ENCODE measurements around the gene PIGV.
"Not testable (repeated sequence)": the region's sequence is repeated elsewhere in the genome, so short reads cannot be mapped to it uniquely, and the experiment has no call there.

The PIGV gene

GRCh38 chr1:26797627-26798026 lies 9.9 kb downstream of the PIGV start:
- H3K27me3 ChIP-seq (ENCODE audit: low read depth, low read length): no peaks in the 10 kb centered on the region
- H3K9ac ChIP-seq (ENCODE audit: low read length): no peak overlapping the region
- no peaks in the 10 kb centered on the region for H3K4me1 ChIP-seq (ENCODE audit: low read length)
- H3K9me3 ChIP-seq (ENCODE audit: insufficient read depth, low read length): no peaks in the 10 kb centered on the region
- H4K20me1 ChIP-seq (ENCODE audit: insufficient read depth, low read length): no peaks in the 10 kb centered on the region
- no peak overlapping the region for H3K27ac ChIP-seq (ENCODE audit: low read length)
- H2AFZ ChIP-seq (ENCODE audit: low read depth, low read length): no peak overlapping the region
- H3K4me3 ChIP-seq (ENCODE audit: low read length): no peak overlapping the region
- H3K79me2 ChIP-seq (ENCODE audit: low read length): no peaks in the 10 kb centered on the region
- peaks cover 9% of the 10 kb centered on the region for H3K36me3 ChIP-seq (replicated peaks; ENCODE audit: low read depth, low read length)
- no peak overlapping the region for H3K4me2 ChIP-seq (ENCODE audit: low read length)
- TF ChIP-seq CTCF (IDR thresholded peaks at IDR 0.05; ENCODE audit: low read depth, low read length) (no peak), EZH2phosphoT487 (IDR thresholded peaks at IDR 0.05; ENCODE audit: low read depth) (no peak)

GRCh38 chr1:26799479-26800142 lies 11.9 kb downstream of the PIGV start:
- Histone ChIP-seq H3K4me2 (ENCODE audit: low read length) (no peak overlapping the region), H3K27me3 (ENCODE audit: low read depth, low read length) (no peaks in the 10 kb centered on the region), H4K20me1 (ENCODE audit: insufficient read depth, low read length) (no peaks in the 10 kb centered on the region), H3K79me2 (ENCODE audit: low read length) (no peaks in the 10 kb centered on the region), H3K9ac (ENCODE audit: low read length) (no peak overlapping the region), H2AFZ (ENCODE audit: low read depth, low read length) (no peak overlapping the region), H3K36me3 (replicated peaks; ENCODE audit: low read depth, low read length) (peaks cover 9% of the 10 kb centered on the region), H3K27ac (ENCODE audit: low read length) (no peak overlapping the region), H3K4me1 (ENCODE audit: low read length) (no peaks in the 10 kb centered on the region), H3K4me3 (ENCODE audit: low read length) (no peak overlapping the region), H3K9me3 (ENCODE audit: insufficient read depth, low read length) (no peaks in the 10 kb centered on the region)
- TF ChIP-seq CTCF (IDR thresholded peaks at IDR 0.05; ENCODE audit: low read depth, low read length) (no peak), EZH2phosphoT487 (IDR thresholded peaks at IDR 0.05; ENCODE audit: low read depth) (no peak)

GRCh38 chr1:26803932-26804331 lies 16.2 kb downstream of the PIGV start:
- H3K79me2 ChIP-seq (ENCODE audit: low read length); H3K4me2 ChIP-seq (ENCODE audit: low read length); H3K27ac ChIP-seq (ENCODE audit: low read length); H3K36me3 ChIP-seq (replicated peaks; ENCODE audit: low read depth, low read length); H4K20me1 ChIP-seq (ENCODE audit: insufficient read depth, low read length); H3K9me3 ChIP-seq (ENCODE audit: insufficient read depth, low read length); H3K9ac ChIP-seq (ENCODE audit: low read length); H3K27me3 ChIP-seq (ENCODE audit: low read depth, low read length); H3K4me3 ChIP-seq (ENCODE audit: low read length); H2AFZ ChIP-seq (ENCODE audit: low read depth, low read length); H3K4me1 ChIP-seq (ENCODE audit: low read length): not testable (repeated sequence)

- not testable (repeated sequence) for H3K4me1 ChIP-seq (ENCODE audit: low read length); H3K79me2 ChIP-seq (ENCODE audit: low read length); H4K20me1 ChIP-seq (ENCODE audit: insufficient read depth, low read length); H3K27me3 ChIP-seq (ENCODE audit: low read depth, low read length); H3K36me3 ChIP-seq (replicated peaks; ENCODE audit: low read depth, low read length); H3K27ac ChIP-seq (ENCODE audit: low read length); H3K4me3 ChIP-seq (ENCODE audit: low read length); H3K4me2 ChIP-seq (ENCODE audit: low read length); H3K9me3 ChIP-seq (ENCODE audit: insufficient read depth, low read length); H2AFZ ChIP-seq (ENCODE audit: low read depth, low read length); H3K9ac ChIP-seq (ENCODE audit: low read length)
- peak; percentile 48 for TF ChIP-seq CTCF (IDR thresholded peaks at IDR 0.05; ENCODE audit: low read depth, low read length)
Measured at GRCh38 chr1:26810105-26810504, 22.4 kb downstream of the PIGV start.

GRCh38 chr1:26811057-26811456 lies 23.3 kb downstream of the PIGV start:
- Histone ChIP-seq H3K27me3 (ENCODE audit: low read depth, low read length) (no peaks in the 10 kb centered on the region), H3K4me3 (ENCODE audit: low read length) (no peak overlapping the region), H2AFZ (ENCODE audit: low read depth, low read length) (no peak overlapping the region), H3K4me1 (ENCODE audit: low read length) (no peaks in the 10 kb centered on the region), H3K36me3 (replicated peaks; ENCODE audit: low read depth, low read length) (no peaks in the 10 kb centered on the region), H3K9me3 (ENCODE audit: insufficient read depth, low read length) (no peaks in the 10 kb centered on the region), H3K79me2 (ENCODE audit: low read length) (no peaks in the 10 kb centered on the region), H4K20me1 (ENCODE audit: insufficient read depth, low read length) (no peaks in the 10 kb centered on the region), H3K9ac (ENCODE audit: low read length) (no peak overlapping the region), H3K27ac (ENCODE audit: low read length) (no peak overlapping the region), H3K4me2 (ENCODE audit: low read length) (no peak overlapping the region)
- no peak for TF ChIP-seq CTCF (IDR thresholded peaks at IDR 0.05; ENCODE audit: low read depth, low read length)
- TF ChIP-seq EZH2phosphoT487 (IDR thresholded peaks at IDR 0.05; ENCODE audit: low read depth): no peak

Measured in OCI-LY3 (cell line).